Right ventricle myocardium superior (tissue), 1 donor: ENCODE results near the gene ANKRD55. TPM values are rescaled to one million over a fixed set of nuclear protein-coding genes. Genes with fewer than 3 reads are reported as not detected.

ENCODE experiments used
- ATAC-seq: fragments of 200-7000 bp; cut with Tn5 transposase; one replicate; pipeline ENCODE4 v1.9.1; 2020; ENCODE audit warnings: mild to moderate bottlenecking; ENCODE audit not compliant: poor library complexity
- DNase-seq: peaks from one replicate; pipeline ENCODE4 v3.0.0-alpha.2; 2020
- intact Hi-C: fragments of 100-400 bp; cut with DNase I; formaldehyde crosslinking; loops from one replicate; pipeline ENCODE4 v1.11.2; 2022
- total RNA-seq: library from RNA; stranded (reverse); fragmentation: NEBNext Ultra II Directional; extraction: Animal tissue kit (Norgen Biotek cat#: 25700); gene quantifications from one replicate; pipeline ENCODE4 v1.2.1, GENCODE V29; 2021
- donor health status: DM: no; HTN: yes; CAD: no; lungs with severe emphysema.

ANKRD55 gene
- total RNA-seq, 1 donor from 2014 or later: not detected

GRCh38 chr5:56185768-56186311 lies 47.3 kb downstream of the ANKRD55 start:
- DNase-seq (no peak), ATAC-seq (no peak)
- intact Hi-C loops: no loop called here

GRCh38 chr5:56183506-56183905 lies 49.6 kb downstream of the ANKRD55 start:
- intact Hi-C loops: no loop called here
- ATAC-seq (no peak), DNase-seq (no peak)

GRCh38 chr5:56179442-56179841 lies 53.7 kb downstream of the ANKRD55 start:
- no peak for DNase-seq
- intact Hi-C loops: loop anchor here (5.0 kb wide), 1 partner anchor 102 kb away; no protein-coding TSS in a partner anchor
- no peak for ATAC-seq

GRCh38 chr5:56178823-56179222 lies 54.3 kb downstream of the ANKRD55 start:
- DNase-seq (no peak), ATAC-seq (no peak)
- intact Hi-C loops: loop anchor here (5.0 kb wide), 1 partner anchor 102 kb away; no protein-coding TSS in a partner anchor

- intact Hi-C loops: loop anchor here (5.0 kb wide), 1 partner anchor 100 kb away; no protein-coding TSS in a partner anchor
- ATAC-seq (peak; percentile 46), DNase-seq (no peak)
These were observed 56.1 kb downstream of the ANKRD55 start for GRCh38 chr5:56176871-56177533.

GRCh38 chr5:56176155-56176798 lies 56.9 kb downstream of the ANKRD55 start:
- intact Hi-C loops: loop anchor here (5.0 kb wide), 1 partner anchor 99 kb away; no protein-coding TSS in a partner anchor
- ATAC-seq: peak; percentile 78
- DNase-seq: no peak

- intact Hi-C loops: loop anchor here (5.0 kb wide), 1 partner anchor 98 kb away; no protein-coding TSS in a partner anchor
- DNase-seq (no peak), ATAC-seq (peak; percentile 80)
These were observed 57.6 kb downstream of the ANKRD55 start for GRCh38 chr5:56175488-56175887.

- intact Hi-C loops: loop anchor here (5.0 kb wide), 1 partner anchor 98 kb away; no protein-coding TSS in a partner anchor
- no peak for DNase-seq
- ATAC-seq: no peak
These were observed 58.1 kb downstream of the ANKRD55 start for GRCh38 chr5:56175021-56175420.

- DNase-seq (no peak), ATAC-seq (peak; percentile 6)
- intact Hi-C loops: no loop called here
These were observed 60.9 kb downstream of the ANKRD55 start for GRCh38 chr5:56172241-56172640.

GRCh38 chr5:56170557-56170956 lies 62.6 kb downstream of the ANKRD55 start:
- DNase-seq (peak; percentile 54), ATAC-seq (peak; percentile 65)
- intact Hi-C loops: no loop called here

GRCh38 chr5:56169949-56170348 lies 63.2 kb downstream of the ANKRD55 start:
- intact Hi-C loops: no loop called here
- DNase-seq: no peak
- ATAC-seq: no peak

- DNase-seq (no peak), ATAC-seq (no peak)
- intact Hi-C loops: no loop called here
These were observed 63.8 kb downstream of the ANKRD55 start for GRCh38 chr5:56169281-56169680.

- DNase-seq (no peak), ATAC-seq (no peak)
- intact Hi-C loops: no loop called here
These were observed 65.1 kb downstream of the ANKRD55 start for GRCh38 chr5:56168066-56168478.

GRCh38 chr5:56167519-56167918 lies 65.6 kb downstream of the ANKRD55 start:
- DNase-seq: no peak
- ATAC-seq: no peak
- intact Hi-C loops: no loop called here

- ATAC-seq (no peak), DNase-seq (no peak)
- intact Hi-C loops: no loop called here
These were observed 66.3 kb downstream of the ANKRD55 start for GRCh38 chr5:56166671-56167385.

GRCh38 chr5:56164376-56164775 lies 68.8 kb downstream of the ANKRD55 start:
- intact Hi-C loops: no loop called here
- ATAC-seq: peak; percentile 38

GRCh38 chr5:56161927-56162326 lies 71.2 kb downstream of the ANKRD55 start:
- intact Hi-C loops: no loop called here
- ATAC-seq: no peak
- no peak for DNase-seq

More at GRCh38 chr5:56164376-56164775, 68.8 kb downstream of the ANKRD55 start:
- no peak for DNase-seq

- DNase-seq (no peak), ATAC-seq (no peak)
- intact Hi-C loops: no loop called here
These were observed 71.7 kb downstream of the ANKRD55 start for GRCh38 chr5:56161439-56161823.
